Mesendoderm (in vitro differentiated cells): Measurements from ENCODE around the gene PPP1R27. TPM values are rescaled to one million over a fixed set of nuclear protein-coding genes. Genes with fewer than 3 reads are reported as not detected.

Experiments
- DNase-seq: peaks from one replicate; pipeline ENCODE4 v3.0.0; 2013
- H2AK5ac ChIP-seq: 2 replicates; pipeline ENCODE4 v1.6.1; 2013; ENCODE audit warnings: low read length, inconsistent platforms
- H2BK120ac ChIP-seq: 2 replicates; pipeline ENCODE4 v1.6.1; 2013; ENCODE audit warnings: low read depth, mild to moderate bottlenecking, low read length, moderate library complexity, mixed read lengths
- H2BK15ac ChIP-seq: replicated peaks from 2 replicates; pipeline ENCODE4 v1.6.1; 2013; ENCODE audit warnings: low read depth, mild to moderate bottlenecking, moderate library complexity
- H2BK5ac ChIP-seq: 2 replicates; pipeline ENCODE4 v1.6.1; 2013; ENCODE audit warnings: low read length, inconsistent platforms
- H3K18ac ChIP-seq: 2 replicates; pipeline ENCODE4 v1.6.1; 2013; ENCODE audit warnings: mild to moderate bottlenecking, low read length, mixed read lengths
- H3K23ac ChIP-seq: one replicate; pipeline ENCODE4 v1.6.1; 2013; ENCODE audit warnings: low read length
- H3K27ac ChIP-seq: 2 replicates; pipeline ENCODE4 v1.5.1; 2013; ENCODE audit warnings: low read depth, mild to moderate bottlenecking, inconsistent platforms, low read length, moderate library complexity
- H3K27me3 ChIP-seq: 2 replicates; pipeline ENCODE4 v1.6.1; 2013; ENCODE audit warnings: low read length, control low read depth, mild to moderate bottlenecking, inconsistent platforms; ENCODE audit not compliant: insufficient read depth, poor library complexity
- H3K36me3 ChIP-seq: 2 replicates; pipeline ENCODE4 v1.6.1; 2013; ENCODE audit warnings: low read length, inconsistent platforms; ENCODE audit not compliant: control insufficient read depth, insufficient read depth
- H3K4ac ChIP-seq: one replicate; pipeline ENCODE4 v1.6.1; 2013; ENCODE audit warnings: low read depth, mild to moderate bottlenecking, low read length, moderate library complexity
- H3K4me1 ChIP-seq: 2 replicates; pipeline ENCODE4 v1.6.1; 2013; ENCODE audit warnings: low read depth, low read length, inconsistent platforms; ENCODE audit not compliant: control insufficient read depth
- H3K4me2 ChIP-seq: 2 replicates; pipeline ENCODE4 v1.6.1; 2013; ENCODE audit warnings: low read length
- H3K4me3 ChIP-seq: 2 replicates; pipeline ENCODE4 v1.5.1; 2013; ENCODE audit warnings: mild to moderate bottlenecking, low read length
- H3K56ac ChIP-seq: one replicate; pipeline ENCODE4 v1.6.1; 2013; ENCODE audit warnings: low read length
- H3K79me1 ChIP-seq: 2 replicates; pipeline ENCODE4 v1.6.1; 2013; ENCODE audit warnings: low read length, inconsistent platforms
- H3K79me2 ChIP-seq: 2 replicates; pipeline ENCODE4 v1.6.1; 2013; ENCODE audit warnings: mild to moderate bottlenecking, low read length; ENCODE audit not compliant: control insufficient read depth, insufficient read depth
- H3K9ac ChIP-seq: 2 replicates; pipeline ENCODE4 v1.6.1; 2013; ENCODE audit warnings: low read length, inconsistent platforms
- H4K5ac ChIP-seq: one replicate; pipeline ENCODE4 v1.6.1; 2013; ENCODE audit warnings: low read length
- H4K8ac ChIP-seq: one replicate; pipeline ENCODE4 v1.6.1; 2013; ENCODE audit warnings: low read depth, mild to moderate bottlenecking, control low read depth, low read length, moderate library complexity
- WGBS: extraction: QIAGEN DNeasy Blood & Tissue Kit; methylation state at CpG from one replicate; pipeline ENCODE4 v1.1.7; 2013; ENCODE audit warnings: low lambda C conversion rate, missing lambda C conversion rate; ENCODE audit not compliant: insufficient coverage; ENCODE audit errors: extremely low coverage; 5-methylcytosine and 5-hydroxymethylcytosine counted together
- polyA plus RNA-seq, 2 experiments: library from polyadenylated mRNA; stranded (reverse); fragments of 200-250 nt; gene quantifications; one replicate each; pipeline ENCODE4 v1.2.3, GENCODE V29; 2013

PPP1R27 gene
- 0.35 TPM for polyA plus RNA-seq (2013, experiment 1 of 2)
- 0.42 TPM for polyA plus RNA-seq (2013, experiment 2 of 2)

DNA sequence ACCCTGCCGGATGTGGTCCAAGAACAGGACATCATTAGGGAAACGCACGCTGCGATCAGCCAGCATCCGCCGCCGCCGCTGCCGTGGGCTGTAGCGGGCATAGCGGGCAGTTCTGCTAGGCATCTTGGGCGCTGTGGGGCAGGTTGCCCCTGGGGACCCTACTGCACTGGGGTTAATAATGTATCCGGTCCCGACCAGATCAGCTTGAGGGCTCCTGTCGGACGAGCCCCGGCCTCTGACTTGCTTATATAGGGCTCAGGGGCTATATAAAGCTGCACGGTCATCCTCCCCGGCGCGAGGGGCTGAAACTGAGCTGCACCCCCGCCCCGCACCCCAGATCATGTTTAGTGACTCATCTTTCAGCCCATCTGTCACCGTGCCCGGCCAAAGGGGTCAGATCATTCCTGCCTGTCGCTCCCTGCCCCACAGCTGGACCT, at the start of gene PPP1R27:
PPP1R27 (minus strand) TSS at position 220 of the 437 bp plus-strand sequence; CDS start at position 123, 97 bp downstream.
- H2AK5ac ChIP-seq = no peak within 1 kb of the TSS
- H3K4me2 ChIP-seq = peak within 1 kb of the TSS; percentile 58
- H4K5ac ChIP-seq = no peak within 1 kb of the TSS
- no CpG with 5 or more reads among the region's 26 CpGs for WGBS
- H3K36me3 ChIP-seq = no peaks in the 10 kb centered on the region
- no peaks in the 10 kb centered on the region for H3K27me3 ChIP-seq
- no peak within 1 kb of the TSS for H4K8ac ChIP-seq
- peak within 1 kb of the TSS; percentile 80 for H3K23ac ChIP-seq
- no peak within 1 kb of the TSS for H3K27ac ChIP-seq
- peaks cover 4% of the 10 kb centered on the region for H3K79me2 ChIP-seq
- peaks cover 11% of the 10 kb centered on the region for H3K79me1 ChIP-seq
- no peak for DNase-seq
- H3K18ac ChIP-seq = peak within 1 kb of the TSS; percentile 83
- peaks cover 4% of the 10 kb centered on the region for H3K4me1 ChIP-seq
- H2BK15ac ChIP-seq = no peak within 1 kb of the TSS
- peak within 1 kb of the TSS; percentile 90 for H3K4me3 ChIP-seq
- peak within 1 kb of the TSS; percentile 95 for H3K56ac ChIP-seq
- no peak within 1 kb of the TSS for H2BK120ac ChIP-seq
- H3K4ac ChIP-seq = peak within 1 kb of the TSS; percentile 96
- peak within 1 kb of the TSS; percentile 90 for H3K9ac ChIP-seq
- no peak within 1 kb of the TSS for H2BK5ac ChIP-seq

DNA sequence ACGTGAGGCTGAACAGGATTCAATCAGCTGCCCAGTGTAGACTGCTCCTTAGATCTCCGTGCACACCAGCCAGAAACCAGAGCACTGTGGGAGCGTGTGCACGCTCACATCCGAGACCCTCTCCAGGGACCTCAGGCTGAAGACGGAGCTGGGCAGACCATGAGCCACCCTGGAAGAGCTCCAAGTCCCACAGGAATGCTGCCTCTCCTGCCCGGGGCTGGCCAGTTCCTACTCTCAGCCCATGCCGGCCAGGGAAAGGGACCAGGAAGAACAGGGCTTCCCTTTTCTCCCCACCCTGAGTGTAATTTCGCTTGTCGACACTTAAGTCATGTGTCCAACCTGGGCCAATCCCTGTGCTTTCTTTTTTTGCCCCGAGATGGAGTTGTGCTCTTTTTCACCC, 49.7 kb upstream of the PPP1R27 start:
- no peak overlapping the region for H3K56ac ChIP-seq

DNA sequence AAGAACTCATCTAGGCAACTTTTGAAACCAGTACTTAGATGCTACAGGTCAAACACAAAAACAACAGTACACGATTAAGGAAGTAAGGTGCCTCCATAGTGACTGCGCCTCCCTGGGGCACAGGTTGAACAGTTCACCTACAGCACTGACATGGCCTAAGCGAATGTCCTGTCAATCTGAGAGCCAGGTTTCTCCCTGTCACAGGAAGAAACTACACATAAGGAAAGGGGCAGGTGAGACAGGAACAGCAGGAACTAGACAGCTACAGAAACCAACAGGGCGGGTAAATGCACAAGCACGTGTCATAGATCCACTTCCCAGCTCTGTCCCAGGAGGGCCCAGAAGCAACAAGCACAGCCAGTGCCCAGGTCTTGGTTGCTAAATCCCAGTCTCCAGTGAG, 44.3 kb upstream of the PPP1R27 start:
- Histone ChIP-seq H4K5ac (no peak overlapping the region), H3K79me2 (no peaks in the 10 kb centered on the region), H3K4me2 (no peak overlapping the region), H3K36me3 (peaks cover 1% of the 10 kb centered on the region), H3K23ac (no peak overlapping the region), H3K4me1 (no peaks in the 10 kb centered on the region), H3K56ac (no peak overlapping the region), H3K27me3 (no peaks in the 10 kb centered on the region), H3K79me1 (no peaks in the 10 kb centered on the region), H4K8ac (no peak overlapping the region), H3K4me3 (no peak overlapping the region), H2BK15ac (no peak overlapping the region), H2BK120ac (no peak overlapping the region), H3K9ac (no peak overlapping the region), H2BK5ac (no peak overlapping the region), H3K18ac (no peak overlapping the region), H3K27ac (no peak overlapping the region), H3K4ac (no peak overlapping the region), H2AK5ac (no peak overlapping the region)
- WGBS = no CpG with 5 or more reads among the region's 5 CpGs
- no peak for DNase-seq

More for the DNA sequence above, 49.7 kb upstream of the PPP1R27 start:
- Histone ChIP-seq H2BK120ac (no peak overlapping the region), H2BK15ac (no peak overlapping the region), H3K23ac (no peak overlapping the region), H4K5ac (no peak overlapping the region), H3K79me1 (peaks cover 24% of the 10 kb centered on the region), H3K27me3 (no peaks in the 10 kb centered on the region), H3K18ac (no peak overlapping the region), H4K8ac (no peak overlapping the region), H3K4ac (no peak overlapping the region), H2AK5ac (no peak overlapping the region), H3K36me3 (peaks cover 27% of the 10 kb centered on the region), H3K4me1 (no peaks in the 10 kb centered on the region), H3K27ac (no peak overlapping the region), H2BK5ac (no peak overlapping the region), H3K79me2 (peaks cover 24% of the 10 kb centered on the region), H3K4me2 (no peak overlapping the region), H3K9ac (no peak overlapping the region), H3K4me3 (no peak overlapping the region)
- DNase-seq = no peak
- WGBS = no CpG with 5 or more reads among the region's 11 CpGs

- Histone ChIP-seq H3K4ac (no peak overlapping the region), H2BK15ac (no peak overlapping the region), H3K27ac (no peak overlapping the region), H3K23ac (no peak overlapping the region), H3K9ac (no peak overlapping the region), H3K36me3 (no peaks in the 10 kb centered on the region), H3K79me1 (no peaks in the 10 kb centered on the region), H4K8ac (no peak overlapping the region), H3K4me2 (no peak overlapping the region), H3K4me3 (no peak overlapping the region), H2AK5ac (no peak overlapping the region), H2BK5ac (no peak overlapping the region), H3K56ac (no peak overlapping the region), H3K79me2 (no peaks in the 10 kb centered on the region), H3K18ac (no peak overlapping the region), H3K27me3 (no peaks in the 10 kb centered on the region), H4K5ac (no peak overlapping the region), H3K4me1 (no peaks in the 10 kb centered on the region), H2BK120ac (no peak overlapping the region)
- no peak for DNase-seq
- no CpG with 5 or more reads among the region's 3 CpGs for WGBS
Observed at GRCh38 chr17:81878294-81878693, 43.4 kb upstream of the PPP1R27 start.

DNA sequence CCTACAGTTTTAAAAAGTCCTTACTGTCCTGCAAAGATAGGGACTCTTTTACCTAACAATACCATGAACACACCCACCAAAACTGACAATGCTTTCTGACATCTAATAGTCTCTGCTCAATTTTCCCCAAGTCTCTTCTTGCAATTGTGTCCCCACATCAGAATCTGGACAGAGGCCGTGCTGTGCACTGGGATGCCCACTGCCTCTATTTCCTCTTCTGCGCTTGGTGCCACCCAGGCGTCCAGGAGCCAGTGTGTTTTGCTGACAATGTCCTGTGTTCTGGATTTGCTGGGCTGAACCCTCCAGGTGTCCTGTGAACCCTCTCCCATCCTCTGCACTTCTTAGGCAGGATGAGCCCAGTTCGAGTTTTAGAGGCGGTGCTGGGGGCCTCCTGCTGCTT, 42.7 kb upstream of the PPP1R27 start:
- DNase-seq = no peak
- Histone ChIP-seq H2BK15ac (no peak overlapping the region), H3K23ac (no peak overlapping the region), H3K18ac (no peak overlapping the region), H3K36me3 (no peaks in the 10 kb centered on the region), H3K4me1 (no peaks in the 10 kb centered on the region), H3K56ac (no peak overlapping the region), H3K27me3 (no peaks in the 10 kb centered on the region), H3K4me3 (no peak overlapping the region), H3K27ac (no peak overlapping the region), H4K8ac (no peak overlapping the region), H3K79me2 (no peaks in the 10 kb centered on the region), H2BK120ac (no peak overlapping the region), H3K9ac (no peak overlapping the region), H3K4me2 (no peak overlapping the region), H3K79me1 (no peaks in the 10 kb centered on the region), H3K4ac (no peak overlapping the region), H2BK5ac (no peak overlapping the region), H4K5ac (no peak overlapping the region), H2AK5ac (no peak overlapping the region)
- no CpG with 5 or more reads among the region's 5 CpGs for WGBS
